Stimulated activated CD4-positive, alpha-beta T cell treated with anti-CD3 and anti-CD28 coated beads, Interleukin-2, amount 100 ng/mL, for 48 hours (primary cell): Measurements from ENCODE around the gene PA2G4.
"Not testable (repeated sequence)": the region's sequence is repeated elsewhere in the genome, so short reads cannot be mapped to it uniquely, and the experiment has no call there.

Source experiments
- DNase-seq, 2 donors: peaks; one replicate each; pipeline ENCODE4 v3.0.0-alpha.2; 2020

The PA2G4 gene

GRCh38 chr12:56155256-56155845 is 51.0 kb downstream of the PA2G4 start:
- no peak for DNase-seq

- DNase-seq, result not testable (repeated sequence)
Measured at GRCh38 chr12:56156464-56157200, 52.3 kb downstream of the PA2G4 start.

GRCh38 chr12:56157201-56158028 is 53.1 kb downstream of the PA2G4 start:
- peak; percentile 43 to 45 for DNase-seq

- peak; percentile 85 to 87 for DNase-seq
Measured at GRCh38 chr12:56158029-56158925, 53.9 kb downstream of the PA2G4 start, which contains the start of gene MYL6. Gene MYL6 (plus strand): TSS chr12:56158359. CDS start chr12:56158402, 43 bp downstream.

GRCh38 chr12:56158926-56159461 is 54.6 kb downstream of the PA2G4 start:
- no peak for DNase-seq

GRCh38 chr12:56159482-56160192 is 55.3 kb downstream of the PA2G4 start:
- DNase-seq, result no peak

- peak; percentile 33 to 43 for DNase-seq
Measured at GRCh38 chr12:56160193-56160763, 55.9 kb downstream of the PA2G4 start.

GRCh38 chr12:56160894-56161689 is 56.7 kb downstream of the PA2G4 start:
- DNase-seq, result no peak

- DNase-seq, result no peak
Measured at GRCh38 chr12:56161690-56162351, 57.5 kb downstream of the PA2G4 start.

GRCh38 chr12:56162468-56163290 is 58.3 kb downstream of the PA2G4 start:
- DNase-seq, result no peak
